Vagina (tissue), 2 donors: ENCODE data around the gene F2.

Experiments used
- CTCF ChIP-seq, 3 experiments: fragments of 450-650 bp in 2 of 3; fragments of 200-600 bp in 1 of 3; sonication (generic) in 1 of 3; IDR thresholded peaks; one replicate each; pipeline ENCODE4 v1.5.1; 2017 to 2019; ENCODE audit warnings: antibody characterized with exemption in 3 of 3, mild to moderate bottlenecking in 2 of 3, moderate library complexity in 2 of 3
- POLR2A ChIP-seq, 2 donors: fragments of 450-650 bp; IDR thresholded peaks; one replicate each; pipeline ENCODE4 v1.6.1; 2017; ENCODE audit warnings: antibody characterized with exemption in 2 of 2, mild to moderate bottlenecking in 2 of 2, moderate library complexity in 2 of 2
- POLR2AphosphoS5 ChIP-seq, 2 donors: sonication (generic); formaldehyde crosslinking; IDR thresholded peaks; one replicate each; pipeline ENCODE4 v1.9.0; 2017; ENCODE audit warnings: antibody characterized with exemption in 2 of 2, mild to moderate bottlenecking in 2 of 2, low read depth in 1 of 2; ENCODE audit not compliant: insufficient read depth in 1 of 2

- no peak for TF ChIP-seq POLR2AphosphoS5 (IDR thresholded peaks at IDR 0.05; ENCODE audit: insufficient read depth in 1 of 2, low read depth in 1 of 2)
- no peak for TF ChIP-seq CTCF (IDR thresholded peaks at IDR 0.05)
- TF ChIP-seq POLR2A (IDR thresholded peaks at IDR 0.05): no peak
Observed at GRCh38 chr11:46745995-46746394, 27.0 kb downstream of the F2 start.
